COLO829 (cell line): ENCODE results near the gene S1PR3.

Experiments used
- DNase-seq: peaks from one replicate; pipeline ENCODE4 v3.0.0; 2012; ENCODE audit warnings: low spot score

S1PR3 gene

DNA sequence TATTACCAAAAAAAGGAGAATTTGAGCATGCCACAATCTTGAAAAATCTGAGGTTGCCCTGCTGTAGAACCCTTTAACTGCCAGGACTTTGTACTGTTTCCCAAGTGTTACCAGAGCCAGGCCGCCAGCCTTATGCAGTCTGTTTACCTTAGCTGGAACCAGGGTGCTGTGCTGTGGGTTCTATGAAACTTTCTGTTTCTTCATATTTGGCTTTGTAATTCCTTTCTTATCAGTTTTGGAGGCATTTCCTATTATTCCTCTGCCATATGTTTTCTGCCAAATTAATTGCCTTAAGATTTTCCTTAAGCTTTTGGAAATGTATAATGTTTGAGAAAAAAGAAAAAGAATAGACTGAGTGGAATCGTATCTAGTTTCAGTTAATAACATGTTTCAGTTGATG lies 2.1 kb downstream of the S1PR3 start:
- no peak for DNase-seq

DNA sequence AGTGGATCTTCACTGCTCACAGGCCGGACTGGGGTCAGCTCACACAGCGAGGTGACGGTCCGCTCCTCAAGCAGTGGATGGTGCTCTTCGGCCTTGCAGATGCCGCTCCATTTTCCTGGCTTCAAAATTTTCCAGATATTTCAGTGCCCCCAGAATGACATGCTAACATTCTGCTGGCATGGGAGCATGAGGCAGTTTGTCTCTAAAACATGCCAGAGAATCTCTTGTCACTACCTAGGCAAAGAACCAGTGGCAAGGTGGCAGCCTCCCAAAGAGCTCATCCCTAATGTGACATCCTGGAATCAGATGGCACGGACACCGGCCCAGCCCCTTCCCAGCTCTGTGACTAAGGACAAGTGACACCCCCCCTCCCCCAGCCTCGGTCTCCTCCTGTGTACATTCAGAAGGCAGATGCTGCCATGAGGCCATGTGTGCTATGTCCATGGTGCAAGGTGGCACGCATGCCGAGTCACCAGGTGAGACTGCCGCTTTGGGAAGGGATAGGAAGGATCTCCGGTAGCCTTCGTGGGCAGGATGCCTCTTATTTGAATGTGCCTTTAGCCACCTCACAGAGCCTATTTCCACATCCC lies 2.7 kb downstream of the S1PR3 start:
- DNase-seq: no peak

DNA sequence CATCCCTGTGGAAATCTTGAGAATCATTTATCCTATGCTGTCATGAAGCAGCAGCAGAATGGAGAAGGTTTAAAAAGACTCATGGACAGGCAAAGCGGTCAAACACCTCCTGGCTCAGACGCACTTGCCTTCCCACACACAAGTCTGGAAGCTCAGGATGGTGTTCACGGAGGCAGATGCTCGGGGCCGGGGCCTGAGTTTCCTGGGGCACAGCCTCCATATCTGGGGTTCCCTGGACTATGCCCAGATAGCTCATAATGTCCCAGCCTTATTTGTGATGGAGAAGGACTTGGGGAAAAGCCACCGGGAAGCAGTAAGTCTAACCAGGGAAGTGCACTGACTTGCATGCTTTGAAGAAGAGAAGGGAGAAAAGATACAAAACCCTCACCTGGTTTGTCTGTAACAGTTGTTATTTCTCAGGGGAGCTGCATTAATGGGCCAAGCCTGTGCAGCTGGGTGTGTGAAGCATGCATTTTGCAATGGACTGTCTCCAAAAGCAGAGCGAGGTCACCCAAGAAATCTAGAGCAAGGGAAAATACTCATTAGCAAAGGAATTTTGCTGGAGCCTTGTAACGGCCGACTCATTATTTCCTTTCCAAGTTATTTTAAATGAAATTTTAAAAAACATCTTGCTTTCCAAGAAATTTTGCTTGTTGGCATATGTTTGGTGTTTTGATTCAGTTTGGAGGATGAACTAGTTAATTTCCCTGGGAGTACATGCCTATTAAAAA lies 3.4 kb downstream of the S1PR3 start:
- DNase-seq: no peak

DNA sequence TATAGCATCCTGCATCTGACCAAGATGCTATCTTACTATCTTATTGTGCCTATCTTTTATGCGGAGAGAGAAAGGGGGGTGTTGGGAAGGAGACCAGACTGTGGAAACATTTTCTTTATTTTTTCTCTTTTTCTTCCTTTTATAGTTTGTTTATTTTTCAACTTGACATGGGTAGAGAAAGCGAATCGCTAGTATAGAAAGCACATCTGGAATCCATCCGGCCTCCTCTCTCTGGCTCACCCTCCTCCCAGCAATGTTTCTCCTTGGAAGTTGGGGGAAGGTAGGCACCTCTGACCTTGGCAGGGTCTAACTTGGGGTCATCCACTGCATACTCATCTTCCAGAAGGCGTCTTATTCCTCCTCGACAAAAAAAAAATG lies 3.9 kb downstream of the S1PR3 start:
- DNase-seq: no peak

DNA sequence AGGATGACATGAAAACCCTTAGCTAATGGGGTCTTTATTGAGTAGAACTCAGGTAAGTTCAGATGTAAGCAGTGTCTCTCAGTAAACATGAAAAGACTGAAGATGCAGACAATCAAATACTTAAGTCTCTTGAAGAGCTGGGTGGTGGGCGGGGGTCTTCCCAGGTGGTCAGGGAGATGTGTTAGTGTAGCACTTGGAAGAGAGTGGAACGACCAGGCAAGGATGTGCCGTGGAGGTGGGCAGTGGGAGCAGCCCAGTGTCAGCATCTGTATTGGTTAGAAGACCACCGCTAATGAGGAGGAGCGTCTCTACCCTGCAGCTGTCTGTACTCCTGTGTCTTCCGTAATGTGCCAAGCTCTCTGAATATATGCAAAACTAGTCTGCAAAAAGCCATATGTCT lies 4.4 kb downstream of the S1PR3 start:
- no peak for DNase-seq

DNA sequence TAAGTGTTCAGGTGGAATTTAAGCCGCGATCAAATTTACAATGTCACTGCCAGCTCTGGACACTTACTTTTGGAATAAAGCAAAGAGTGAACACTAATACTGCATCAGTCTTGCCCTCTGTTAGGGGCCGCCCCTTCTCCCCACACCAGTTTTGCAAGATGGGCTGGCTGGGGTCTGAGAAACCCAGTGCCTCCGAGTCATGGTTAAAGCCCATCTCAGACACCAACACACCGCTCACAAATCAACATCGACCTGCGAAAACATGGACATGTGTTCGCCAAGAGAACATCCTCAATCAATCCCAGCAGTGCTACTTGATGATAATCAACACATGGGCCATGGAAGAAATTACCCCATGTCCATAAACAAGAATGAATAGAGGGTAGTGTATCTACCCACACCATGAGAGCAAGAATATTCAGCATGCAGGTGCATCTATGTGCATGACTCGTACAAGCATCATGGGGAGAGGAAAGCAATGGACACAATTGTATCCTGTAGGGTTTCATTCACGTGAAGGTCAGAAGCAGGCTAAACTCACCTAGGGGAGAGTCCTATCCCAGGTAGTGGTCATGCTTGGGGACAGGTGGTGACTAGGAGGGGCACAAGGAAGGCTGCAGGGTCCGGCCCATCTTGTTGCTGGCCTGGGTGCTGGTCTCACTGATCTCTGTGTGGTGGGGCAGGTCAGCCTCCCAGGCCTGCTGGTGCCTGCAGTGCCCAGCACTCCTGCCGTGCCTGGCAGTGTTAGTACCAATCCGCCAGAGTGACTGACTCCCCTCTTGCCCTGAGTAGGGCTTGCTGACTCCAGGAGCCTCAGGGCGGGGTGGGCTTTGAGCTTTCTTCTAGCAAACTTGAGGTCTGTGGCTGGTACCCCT lies 5.0 kb downstream of the S1PR3 start:
- no peak for DNase-seq

DNA sequence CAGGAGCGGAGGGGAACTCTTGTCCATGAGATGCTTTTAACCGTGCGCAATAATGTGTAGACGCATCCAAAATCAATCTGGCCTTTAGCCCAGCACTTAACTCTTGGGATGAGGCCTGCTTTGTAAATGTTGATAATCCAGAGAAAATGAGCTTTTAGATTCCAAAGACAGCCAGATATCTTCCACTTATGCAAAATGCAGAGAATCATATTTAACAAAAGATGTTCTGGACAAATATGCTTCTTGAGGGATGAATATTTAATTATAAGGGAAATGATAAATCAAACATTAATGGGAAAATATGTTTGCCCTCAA lies 5.6 kb downstream of the S1PR3 start:
- no peak for DNase-seq

DNA sequence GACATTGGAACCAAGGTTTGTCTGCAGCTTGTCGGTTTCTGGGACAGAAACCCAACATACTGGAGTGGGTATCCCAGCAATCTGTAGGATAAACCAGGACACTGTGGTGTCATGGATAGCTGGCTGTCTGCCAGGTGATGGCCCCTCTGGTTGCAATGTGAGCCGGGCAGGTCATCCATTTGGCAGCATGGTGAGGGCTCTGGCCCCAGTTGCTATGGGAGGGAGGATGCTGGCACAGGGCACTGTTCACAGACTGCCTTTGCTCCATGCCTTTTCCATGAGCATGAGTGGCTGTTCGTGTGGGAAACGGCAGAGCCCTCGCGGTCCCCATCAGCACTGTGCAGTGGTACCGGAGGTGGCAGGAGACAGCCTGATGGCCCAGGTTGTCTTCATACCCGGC lies 6.4 kb downstream of the S1PR3 start:
- DNase-seq: no peak

DNA sequence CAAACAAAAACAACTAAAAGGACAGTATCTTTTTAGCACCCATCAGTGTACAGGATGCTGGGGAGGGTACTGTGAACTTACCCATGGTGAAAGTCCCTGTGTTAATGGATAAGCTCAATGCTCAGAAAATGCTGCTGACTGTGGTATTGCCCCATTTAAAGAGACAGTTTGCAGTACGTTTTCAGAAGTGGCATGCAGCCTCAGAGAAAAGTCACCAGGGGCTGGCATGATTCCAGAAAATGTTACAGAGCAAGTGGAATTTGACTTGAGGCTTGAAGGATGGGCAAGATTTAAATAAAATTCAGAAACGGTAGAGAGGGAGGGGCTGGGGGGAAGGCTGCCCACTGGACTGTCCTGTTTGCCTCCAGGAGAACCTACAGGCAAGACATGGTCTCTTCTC lies 7.2 kb downstream of the S1PR3 start:
- no peak for DNase-seq

DNA sequence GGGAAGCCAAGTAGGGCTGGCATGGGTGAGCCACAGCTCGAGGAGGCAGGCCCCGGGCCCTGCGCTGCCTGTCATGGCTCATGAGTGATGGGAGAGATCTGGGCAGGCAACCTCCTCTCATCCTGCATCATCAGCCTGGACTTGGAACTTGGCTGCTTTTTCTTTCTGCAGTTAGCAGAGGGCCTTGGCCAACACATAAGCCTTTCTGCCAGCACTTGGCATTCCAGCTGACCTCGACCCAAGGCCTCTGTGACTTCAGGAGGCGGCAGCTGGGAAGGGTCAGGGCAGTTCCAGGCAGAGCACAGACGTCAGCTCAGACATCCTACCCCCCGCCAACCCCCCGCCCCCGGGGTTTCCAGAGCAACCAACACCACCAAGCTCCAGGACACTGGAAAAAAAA lies 7.6 kb downstream of the S1PR3 start:
- DNase-seq: no peak

DNA sequence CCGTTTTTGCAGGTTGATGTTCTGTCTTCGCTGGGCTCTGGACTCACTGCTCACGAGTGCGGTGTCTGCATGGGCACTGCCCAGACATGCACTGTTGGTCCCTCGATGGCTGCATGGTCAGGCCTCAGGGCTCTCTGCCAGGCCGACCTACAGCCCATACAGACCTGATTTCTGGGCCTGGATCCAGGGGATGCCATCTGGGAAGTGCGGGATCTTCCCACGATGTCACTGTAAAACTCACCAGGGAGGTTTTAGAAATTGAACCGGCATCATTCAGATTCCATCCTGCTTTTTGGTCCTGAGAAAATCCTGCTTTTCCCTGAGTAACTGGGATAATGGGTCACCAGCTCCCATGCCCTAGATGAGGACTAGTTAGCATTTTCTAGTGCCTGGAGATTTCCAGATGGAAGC lies 9.1 kb downstream of the S1PR3 start:
- DNase-seq: no peak

DNA sequence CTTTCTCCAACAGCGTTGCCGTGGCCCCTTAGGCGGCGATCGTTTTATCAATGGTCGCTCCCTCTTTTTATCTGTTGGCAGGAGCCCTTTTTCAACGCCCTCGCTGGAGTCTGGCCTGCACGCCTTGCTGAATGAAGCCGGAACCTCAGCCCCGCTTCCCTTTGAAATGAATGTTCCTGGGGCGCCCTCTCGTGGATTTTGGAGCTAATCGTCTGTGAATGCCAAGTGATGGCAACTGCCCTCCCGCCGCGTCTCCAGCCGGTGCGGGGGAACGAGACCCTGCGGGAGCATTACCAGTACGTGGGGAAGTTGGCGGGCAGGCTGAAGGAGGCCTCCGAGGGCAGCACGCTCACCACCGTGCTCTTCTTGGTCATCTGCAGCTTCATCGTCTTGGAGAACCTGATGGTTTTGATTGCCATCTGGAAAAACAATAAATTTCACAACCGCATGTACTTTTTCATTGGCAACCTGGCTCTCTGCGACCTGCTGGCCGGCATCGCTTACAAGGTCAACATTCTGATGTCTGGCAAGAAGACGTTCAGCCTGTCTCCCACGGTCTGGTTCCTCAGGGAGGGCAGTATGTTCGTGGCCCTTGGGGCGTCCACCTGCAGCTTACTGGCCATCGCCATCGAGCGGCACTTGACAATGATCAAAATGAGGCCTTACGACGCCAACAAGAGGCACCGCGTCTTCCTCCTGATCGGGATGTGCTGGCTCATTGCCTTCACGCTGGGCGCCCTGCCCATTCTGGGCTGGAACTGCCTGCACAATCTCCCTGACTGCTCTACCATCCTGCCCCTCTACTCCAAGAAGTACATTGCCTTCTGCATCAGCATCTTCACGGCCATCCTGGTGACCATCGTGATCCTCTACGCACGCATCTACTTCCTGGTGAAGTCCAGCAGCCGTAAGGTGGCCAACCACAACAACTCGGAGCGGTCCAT lies 10.0 kb downstream of the S1PR3 start:
- peak; percentile 69 for DNase-seq

DNA sequence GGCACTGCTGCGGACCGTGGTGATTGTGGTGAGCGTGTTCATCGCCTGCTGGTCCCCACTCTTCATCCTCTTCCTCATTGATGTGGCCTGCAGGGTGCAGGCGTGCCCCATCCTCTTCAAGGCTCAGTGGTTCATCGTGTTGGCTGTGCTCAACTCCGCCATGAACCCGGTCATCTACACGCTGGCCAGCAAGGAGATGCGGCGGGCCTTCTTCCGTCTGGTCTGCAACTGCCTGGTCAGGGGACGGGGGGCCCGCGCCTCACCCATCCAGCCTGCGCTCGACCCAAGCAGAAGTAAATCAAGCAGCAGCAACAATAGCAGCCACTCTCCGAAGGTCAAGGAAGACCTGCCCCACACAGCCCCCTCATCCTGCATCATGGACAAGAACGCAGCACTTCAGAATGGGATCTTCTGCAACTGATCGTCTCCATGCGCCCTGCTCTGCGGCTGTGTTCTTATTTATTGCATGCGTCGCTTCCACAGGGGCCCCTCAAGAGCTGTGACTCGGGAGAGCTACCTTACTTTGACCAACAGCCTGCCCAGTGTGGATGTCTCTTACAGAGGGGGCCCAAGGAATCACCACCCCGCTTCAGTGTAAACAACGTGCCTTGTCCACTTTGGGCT lies 10.8 kb downstream of the S1PR3 start:
- no peak for DNase-seq

DNA sequence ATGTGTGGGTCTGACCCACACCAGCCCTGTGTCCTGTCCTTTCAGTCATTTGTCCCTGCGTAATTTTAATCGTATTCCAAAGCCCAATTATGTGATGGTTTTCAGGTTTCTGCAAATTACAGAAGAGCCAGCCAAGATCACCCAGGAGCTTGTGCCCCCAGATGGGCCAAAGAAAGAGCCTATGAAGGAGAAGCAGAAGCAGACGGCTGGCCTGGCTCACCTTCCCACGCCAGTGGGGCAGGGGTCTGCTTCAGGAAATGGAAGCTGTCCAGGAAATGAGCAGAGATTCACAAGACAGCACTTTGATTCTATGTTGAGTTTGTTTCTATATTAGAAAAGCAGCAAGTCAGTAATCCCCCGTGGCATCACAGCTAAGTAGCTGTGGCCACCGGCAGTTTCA lies 11.7 kb downstream of the S1PR3 start:
- no peak for DNase-seq

DNA sequence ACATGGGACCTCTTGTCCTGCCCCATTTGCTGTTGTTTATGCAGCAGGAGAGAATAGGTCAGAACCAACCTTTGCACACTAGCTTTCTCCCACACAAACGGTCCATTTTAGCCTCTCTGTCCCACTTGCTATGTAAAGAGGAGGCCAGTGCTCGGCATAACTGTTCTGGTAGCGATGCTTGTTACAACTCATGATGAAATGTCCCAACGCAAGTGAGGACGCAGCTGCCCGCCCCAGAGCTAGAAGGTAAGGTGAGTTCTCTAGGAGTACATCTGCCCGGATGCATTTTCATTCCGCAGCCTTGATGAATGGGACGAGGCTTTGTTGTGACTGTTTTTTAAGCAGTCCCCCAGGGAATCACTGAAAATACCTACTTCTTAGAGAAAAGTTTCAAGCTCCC lies 14.1 kb downstream of the S1PR3 start:
- DNase-seq: no peak

DNA sequence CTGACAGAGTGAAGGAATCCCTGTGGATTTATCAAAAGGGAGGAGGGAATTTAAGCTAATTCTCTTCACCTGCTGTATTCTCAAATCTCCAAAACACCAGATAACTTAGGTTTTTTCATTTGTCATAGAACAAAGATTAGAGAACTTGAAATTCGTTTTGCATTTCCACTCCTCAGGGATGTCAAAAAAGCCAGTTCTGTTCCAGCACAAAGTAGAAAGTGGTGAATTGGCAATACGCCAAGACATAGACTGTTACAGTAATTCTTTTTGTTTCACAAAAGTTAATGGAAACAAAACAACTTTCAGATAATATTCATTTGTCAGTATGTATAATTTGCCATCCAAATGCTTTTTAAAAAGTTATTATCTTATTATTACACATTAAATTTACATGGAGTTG lies 15.0 kb downstream of the S1PR3 start:
- DNase-seq: no peak

DNA sequence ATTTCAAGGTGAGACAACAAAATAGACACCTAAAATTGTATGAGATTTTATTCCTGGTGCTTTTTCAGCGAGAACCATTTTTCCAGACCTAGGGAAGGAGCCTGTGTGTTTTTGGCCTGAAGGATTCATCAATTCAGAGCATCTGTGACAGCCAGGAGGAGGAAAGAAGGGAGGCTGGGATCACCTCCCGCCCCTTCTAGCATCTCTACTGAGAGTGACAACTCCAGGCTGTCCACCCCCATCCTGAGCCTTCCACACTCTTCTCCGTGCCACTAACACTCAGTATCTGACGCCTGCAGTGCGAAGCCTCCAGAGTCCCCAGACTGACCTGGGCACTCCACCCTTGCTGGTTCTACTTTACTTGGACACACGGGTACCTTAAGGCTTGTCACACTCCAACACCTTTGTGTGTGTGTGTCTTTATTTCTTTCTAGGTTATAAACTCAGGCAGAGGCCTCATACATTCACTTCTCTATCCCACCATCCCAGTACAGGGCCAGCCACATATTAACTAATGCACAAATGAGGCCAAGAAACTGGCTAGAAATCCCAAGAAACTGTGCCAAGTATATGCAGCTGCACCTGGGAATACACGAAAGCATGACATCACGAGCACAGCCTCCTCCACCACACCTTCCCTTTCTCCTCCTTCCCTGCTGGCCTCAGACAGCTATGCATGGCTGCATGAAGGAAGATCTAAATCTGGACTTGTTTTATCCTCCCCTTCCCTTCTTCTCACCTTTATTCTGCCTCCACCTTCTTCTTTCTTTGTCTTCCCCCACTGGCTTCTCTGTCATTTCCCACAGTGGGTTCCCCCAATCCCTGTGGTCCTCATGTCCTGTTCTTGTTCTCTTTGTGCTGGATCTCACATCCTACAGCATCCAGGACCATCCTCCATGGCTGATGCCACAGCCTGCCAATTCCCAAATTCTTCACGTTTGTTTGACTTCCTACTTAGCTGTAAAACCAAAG lies 16.0 kb downstream of the S1PR3 start:
- DNase-seq: no peak

DNA sequence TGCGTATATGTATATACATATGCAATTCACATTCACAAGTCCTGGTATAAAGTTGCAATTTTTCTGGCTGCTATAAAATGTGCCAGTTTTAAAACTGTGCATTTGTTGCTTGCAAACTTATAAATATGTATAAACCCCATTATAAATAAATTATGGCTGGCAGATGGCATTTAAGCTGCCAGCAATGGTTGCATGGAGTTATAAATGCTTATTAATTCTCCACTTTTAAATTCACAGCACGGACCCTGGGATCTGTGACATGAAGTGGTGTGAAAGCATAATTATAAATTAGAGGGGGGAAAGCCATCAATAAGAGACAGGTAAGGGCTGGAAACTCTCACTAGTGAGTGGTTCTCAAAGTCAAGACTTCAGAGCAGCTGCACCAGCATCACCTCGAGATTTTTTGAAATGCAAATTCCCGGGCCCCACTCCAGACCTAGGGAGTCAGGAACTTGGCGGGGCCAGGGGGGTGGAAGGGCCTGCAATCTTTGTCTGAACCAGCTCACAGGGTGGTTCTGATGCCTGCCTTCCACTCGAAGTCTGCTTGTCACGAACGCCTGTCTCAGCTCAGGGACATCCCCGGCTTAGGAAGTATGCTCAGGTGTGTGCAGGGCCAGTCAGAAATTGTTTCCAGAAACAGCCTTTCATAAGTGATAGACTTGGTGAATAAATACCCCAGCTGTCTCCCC lies 16.9 kb downstream of the S1PR3 start:
- no peak for DNase-seq

DNA sequence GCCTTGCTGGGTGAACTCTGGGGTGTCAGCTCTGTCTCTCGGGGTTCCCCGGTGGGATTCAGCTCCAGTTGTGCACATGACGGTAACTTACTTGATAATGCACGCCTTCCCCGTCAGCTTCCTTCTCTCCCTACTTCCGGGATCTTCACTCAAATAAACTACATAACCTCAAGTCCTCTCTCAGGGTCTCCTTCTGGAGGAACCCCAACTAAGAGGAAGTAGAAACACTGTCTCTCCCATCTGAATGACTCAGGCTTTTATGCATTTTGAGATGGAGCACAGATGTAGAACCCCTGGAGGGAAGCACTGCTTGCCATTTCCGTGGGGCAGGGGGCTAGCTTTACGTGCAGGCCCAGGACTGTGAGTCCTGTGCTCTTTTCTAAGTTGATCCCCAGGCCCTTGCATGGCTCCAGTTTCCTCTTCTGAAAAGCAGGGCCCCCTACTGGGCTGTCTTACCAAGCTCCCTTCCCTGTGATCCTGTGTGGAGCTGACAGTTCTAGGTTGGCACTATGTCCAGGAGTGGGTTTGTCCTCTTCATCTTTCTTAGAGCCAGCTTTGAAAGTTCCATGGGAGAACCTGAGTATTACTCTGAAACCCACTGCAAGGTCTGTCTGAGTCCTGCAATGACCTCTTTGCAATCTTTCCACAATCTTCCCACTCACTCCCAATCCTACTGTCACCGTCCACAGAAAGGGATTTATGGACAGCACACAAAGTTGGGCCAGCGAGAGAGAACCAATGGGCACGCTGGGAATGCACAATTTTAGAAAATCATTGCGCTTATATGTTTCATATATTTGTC lies 17.7 kb downstream of the S1PR3 start:
- DNase-seq: no peak
